ENCODE measurements around the gene GSK3B.
"Not testable (repeated sequence)": the region's sequence is repeated elsewhere in the genome, so short reads cannot be mapped to it uniquely, and the experiment has no call there.

GSK3B gene

GRCh38 chr3:120057626-120058025 lies 36.6 kb downstream of the GSK3B start:
- Histone ChIP-seq H3K27me3 (ENCODE audit: control insufficient read depth, insufficient read depth, low read length) (no peaks in the 10 kb centered on the region), H3K9ac (no peak overlapping the region), H2AFZ (no peak overlapping the region), H3K27ac (no peak overlapping the region), H3K4me3 (ENCODE audit: low read depth, low read length) (no peak overlapping the region), H3K9me3 (ENCODE audit: control insufficient read depth, low read length) (no peaks in the 10 kb centered on the region), H3K36me3 (ENCODE audit: control insufficient read depth, insufficient read depth, low read length) (no peaks in the 10 kb centered on the region), H3K4me2 (ENCODE audit: low read length) (no peak overlapping the region), H3K4me1 (no peaks in the 10 kb centered on the region), H3K79me2 (peaks cover 43% of the 10 kb centered on the region)
- TF ChIP-seq CTCF (IDR thresholded peaks at IDR 0.05), result no peak

- Histone ChIP-seq H3K9ac (no peak overlapping the region), H3K27ac (no peak overlapping the region), H3K4me2 (ENCODE audit: low read length) (no peak overlapping the region), H3K79me2 (peaks cover 41% of the 10 kb centered on the region), H3K4me3 (ENCODE audit: low read depth, low read length) (no peak overlapping the region), H3K27me3 (ENCODE audit: control insufficient read depth, insufficient read depth, low read length) (no peaks in the 10 kb centered on the region), H3K9me3 (ENCODE audit: control insufficient read depth, low read length) (no peaks in the 10 kb centered on the region), H2AFZ (no peak overlapping the region), H3K4me1 (no peaks in the 10 kb centered on the region), H3K36me3 (ENCODE audit: control insufficient read depth, insufficient read depth, low read length) (no peaks in the 10 kb centered on the region)
- TF ChIP-seq CTCF (IDR thresholded peaks at IDR 0.05), result no peak
These were observed 37.2 kb downstream of the GSK3B start for GRCh38 chr3:120057029-120057428.

GRCh38 chr3:120053647-120054046 lies 40.6 kb downstream of the GSK3B start:
- Histone ChIP-seq H3K4me2 (ENCODE audit: low read length) (peak overlapping the region; percentile 18), H3K79me2 (peaks cover 58% of the 10 kb centered on the region)
- not testable (repeated sequence) for H3K4me3 ChIP-seq (ENCODE audit: low read depth, low read length); H3K27ac ChIP-seq; H3K4me1 ChIP-seq; H2AFZ ChIP-seq; H3K27me3 ChIP-seq (ENCODE audit: control insufficient read depth, insufficient read depth, low read length); H3K9me3 ChIP-seq (ENCODE audit: control insufficient read depth, low read length); H3K9ac ChIP-seq; H3K36me3 ChIP-seq (ENCODE audit: control insufficient read depth, insufficient read depth, low read length)

GRCh38 chr3:120052677-120053076 lies 41.6 kb downstream of the GSK3B start:
- Histone ChIP-seq H3K4me2 (ENCODE audit: low read length) (no peak overlapping the region), H3K36me3 (ENCODE audit: control insufficient read depth, insufficient read depth, low read length) (no peaks in the 10 kb centered on the region), H3K79me2 (peaks cover 58% of the 10 kb centered on the region), H3K9ac (no peak overlapping the region), H3K4me3 (ENCODE audit: low read depth, low read length) (no peak overlapping the region), H3K9me3 (ENCODE audit: control insufficient read depth, low read length) (no peaks in the 10 kb centered on the region), H2AFZ (no peak overlapping the region), H3K27ac (no peak overlapping the region), H3K27me3 (ENCODE audit: control insufficient read depth, insufficient read depth, low read length) (no peaks in the 10 kb centered on the region), H3K4me1 (peaks cover 4% of the 10 kb centered on the region)
- TF ChIP-seq CTCF (IDR thresholded peaks at IDR 0.05), result no peak

GRCh38 chr3:120052225-120052624 lies 42.0 kb downstream of the GSK3B start:
- Histone ChIP-seq H3K27me3 (ENCODE audit: control insufficient read depth, insufficient read depth, low read length) (no peaks in the 10 kb centered on the region), H3K4me3 (ENCODE audit: low read depth, low read length) (no peak overlapping the region), H2AFZ (no peak overlapping the region), H3K9me3 (ENCODE audit: control insufficient read depth, low read length) (no peaks in the 10 kb centered on the region), H3K27ac (no peak overlapping the region), H3K79me2 (peaks cover 58% of the 10 kb centered on the region), H3K4me2 (ENCODE audit: low read length) (no peak overlapping the region), H3K36me3 (ENCODE audit: control insufficient read depth, insufficient read depth, low read length) (no peaks in the 10 kb centered on the region), H3K9ac (no peak overlapping the region), H3K4me1 (peaks cover 4% of the 10 kb centered on the region)
- TF ChIP-seq CTCF (IDR thresholded peaks at IDR 0.05), result no peak

- H3K79me2 ChIP-seq, result peaks cover 57% of the 10 kb centered on the region
- H3K9me3 ChIP-seq (ENCODE audit: control insufficient read depth, low read length); H3K4me1 ChIP-seq; H3K36me3 ChIP-seq (ENCODE audit: control insufficient read depth, insufficient read depth, low read length); H3K27me3 ChIP-seq (ENCODE audit: control insufficient read depth, insufficient read depth, low read length); H3K27ac ChIP-seq; H3K9ac ChIP-seq; H3K4me3 ChIP-seq (ENCODE audit: low read depth, low read length); H2AFZ ChIP-seq; H3K4me2 ChIP-seq (ENCODE audit: low read length): not testable (repeated sequence)
These were observed 42.7 kb downstream of the GSK3B start for GRCh38 chr3:120051570-120051969.
